ENCODE data around the gene OPCML. TPM values are rescaled to one million over a fixed set of nuclear protein-coding genes. Genes with fewer than 3 reads are reported as not detected.

The OPCML gene
- total RNA-seq, 1 donor from 2014 or later = 0.10 TPM

- no peak for DNase-seq (ENCODE audit: low spot score)
Measured at GRCh38 chr11:132792341-132793140, 739.8 kb downstream of the OPCML start.

DNA sequence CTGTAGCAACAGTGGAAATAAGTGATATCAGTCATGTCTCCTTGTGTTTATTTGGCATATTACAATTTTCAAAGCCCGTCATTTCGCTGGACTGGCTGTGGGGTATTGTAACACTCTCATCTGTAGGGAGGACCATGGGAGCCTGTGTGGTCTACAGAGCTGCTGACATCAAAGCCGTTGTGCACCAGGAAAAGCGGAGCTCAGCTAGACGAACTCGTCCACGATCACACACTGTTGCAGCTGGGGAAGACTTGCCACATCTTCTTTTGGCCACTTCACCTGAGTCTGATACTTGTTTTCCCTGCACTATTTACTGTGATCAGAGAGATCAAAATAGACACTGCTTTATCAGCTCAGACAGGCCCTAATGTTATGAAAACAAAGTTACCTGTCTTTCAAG is 741.3 kb downstream of the OPCML start:
- DNase-seq (ENCODE audit: low spot score) = no peak

- no peak for DNase-seq (ENCODE audit: low spot score)
Measured at GRCh38 chr11:132790466-132790865, 741.8 kb downstream of the OPCML start.

DNA sequence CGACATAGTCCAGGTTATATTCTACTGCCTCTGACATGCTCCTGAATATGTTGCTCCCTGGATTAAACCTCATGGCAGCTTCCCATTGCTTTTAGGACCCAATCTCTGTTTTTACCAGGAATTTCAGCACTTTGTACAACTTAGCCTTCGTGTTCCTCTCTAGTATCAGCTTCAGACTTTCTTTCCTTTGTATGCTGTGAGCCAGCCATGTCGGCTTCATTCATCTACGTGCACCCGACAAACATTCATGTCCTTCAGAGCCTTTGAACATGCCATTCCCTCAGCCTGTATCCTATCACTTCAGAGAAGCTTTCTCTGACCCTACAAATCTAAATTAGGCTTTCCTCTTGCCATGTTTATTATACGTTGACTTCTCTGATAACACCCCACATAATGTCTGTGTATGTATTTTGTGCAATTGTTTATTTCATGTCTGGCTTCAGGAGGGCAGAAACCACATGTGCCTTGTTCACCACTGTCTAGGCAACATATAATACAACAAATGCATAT is 743.4 kb downstream of the OPCML start:
- no peak for DNase-seq (ENCODE audit: low spot score)

- DNase-seq (ENCODE audit: low spot score) = no peak
Measured at GRCh38 chr11:132785878-132786277, 746.4 kb downstream of the OPCML start.

DNA sequence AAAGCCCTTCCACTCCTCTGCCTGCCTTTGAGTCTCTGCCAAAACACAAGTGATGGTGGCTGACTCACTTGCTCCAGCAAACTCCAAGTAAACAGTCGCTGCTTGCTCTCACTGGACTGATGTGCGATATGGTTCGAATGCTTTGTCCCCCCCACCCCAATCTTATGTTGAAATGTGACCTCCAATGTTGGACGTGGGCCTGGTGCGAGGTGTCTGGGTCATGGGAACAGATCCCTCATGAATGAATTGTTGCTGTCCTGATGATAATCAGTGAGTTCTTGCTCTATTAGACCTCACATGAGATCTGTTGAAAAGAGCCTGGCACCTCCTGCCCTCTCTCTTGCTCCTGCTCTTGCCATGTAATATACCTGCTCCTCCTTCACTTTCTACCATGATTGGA is 747.9 kb downstream of the OPCML start:
- DNase-seq (ENCODE audit: low spot score) = no peak

DNA sequence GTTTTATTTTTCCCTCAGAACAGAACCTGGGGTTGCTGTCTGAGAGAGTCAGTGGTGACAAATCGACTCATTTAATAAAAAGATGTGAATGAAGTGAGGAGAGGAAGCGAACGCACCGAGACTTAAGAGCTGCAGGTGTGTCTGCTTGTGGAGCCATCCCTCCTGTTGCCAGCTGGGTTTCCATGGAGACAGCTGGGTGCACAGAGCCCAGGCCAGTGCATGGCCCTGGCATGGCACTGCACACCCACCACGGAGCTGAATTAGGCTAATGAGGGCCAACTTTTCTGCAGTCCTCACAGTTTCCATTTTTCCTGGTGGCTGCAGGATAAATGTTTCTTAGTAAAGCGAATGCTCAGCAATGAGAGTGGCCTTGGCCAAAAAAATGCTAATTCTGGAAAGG is 750.2 kb downstream of the OPCML start:
- no peak for DNase-seq (ENCODE audit: low spot score)

DNA sequence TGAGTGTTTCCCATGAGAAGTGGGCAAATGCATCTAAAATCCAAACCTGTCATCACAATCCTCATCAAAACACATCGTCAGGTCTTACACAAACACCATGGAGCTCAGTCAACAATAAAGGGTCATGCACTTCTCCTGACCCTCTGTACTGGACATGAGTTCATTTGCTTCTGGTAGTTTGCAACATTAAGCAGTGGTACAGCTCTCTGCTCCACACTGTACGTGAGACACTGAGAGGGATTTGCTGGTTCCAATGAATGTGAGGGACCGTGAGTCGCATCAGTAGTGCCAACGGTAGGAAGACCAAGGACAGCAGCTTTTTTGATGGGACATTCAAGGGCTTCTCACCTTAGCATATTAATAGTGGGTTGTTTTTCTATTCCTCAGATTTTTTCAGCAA is 752.3 kb downstream of the OPCML start:
- DNase-seq (ENCODE audit: low spot score) = no peak

- DNase-seq (ENCODE audit: low spot score) = no peak
Measured at GRCh38 chr11:132779497-132779896, 752.8 kb downstream of the OPCML start.

- DNase-seq (ENCODE audit: low spot score) = no peak
Measured at GRCh38 chr11:132777067-132777975, 755.0 kb downstream of the OPCML start.

DNA sequence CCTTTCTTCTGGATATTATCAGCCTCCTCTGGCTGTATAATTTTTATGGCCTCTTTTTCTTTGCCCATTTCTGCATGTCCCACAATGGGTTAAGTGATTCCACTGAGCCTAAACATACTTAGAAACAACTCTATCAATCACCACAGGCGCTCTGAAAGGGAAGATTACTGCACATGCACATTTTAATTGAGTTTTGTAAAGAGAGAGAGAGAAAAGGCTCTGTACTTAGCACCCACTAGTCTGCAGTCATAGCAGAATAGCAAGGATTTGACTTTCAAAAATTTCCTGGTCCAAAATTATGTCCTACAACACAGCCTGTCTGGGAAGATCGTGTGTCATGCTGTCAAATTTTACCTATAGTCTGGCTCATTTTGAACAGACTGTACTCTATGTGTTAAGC is 758.5 kb downstream of the OPCML start:
- DNase-seq (ENCODE audit: low spot score) = no peak

DNA sequence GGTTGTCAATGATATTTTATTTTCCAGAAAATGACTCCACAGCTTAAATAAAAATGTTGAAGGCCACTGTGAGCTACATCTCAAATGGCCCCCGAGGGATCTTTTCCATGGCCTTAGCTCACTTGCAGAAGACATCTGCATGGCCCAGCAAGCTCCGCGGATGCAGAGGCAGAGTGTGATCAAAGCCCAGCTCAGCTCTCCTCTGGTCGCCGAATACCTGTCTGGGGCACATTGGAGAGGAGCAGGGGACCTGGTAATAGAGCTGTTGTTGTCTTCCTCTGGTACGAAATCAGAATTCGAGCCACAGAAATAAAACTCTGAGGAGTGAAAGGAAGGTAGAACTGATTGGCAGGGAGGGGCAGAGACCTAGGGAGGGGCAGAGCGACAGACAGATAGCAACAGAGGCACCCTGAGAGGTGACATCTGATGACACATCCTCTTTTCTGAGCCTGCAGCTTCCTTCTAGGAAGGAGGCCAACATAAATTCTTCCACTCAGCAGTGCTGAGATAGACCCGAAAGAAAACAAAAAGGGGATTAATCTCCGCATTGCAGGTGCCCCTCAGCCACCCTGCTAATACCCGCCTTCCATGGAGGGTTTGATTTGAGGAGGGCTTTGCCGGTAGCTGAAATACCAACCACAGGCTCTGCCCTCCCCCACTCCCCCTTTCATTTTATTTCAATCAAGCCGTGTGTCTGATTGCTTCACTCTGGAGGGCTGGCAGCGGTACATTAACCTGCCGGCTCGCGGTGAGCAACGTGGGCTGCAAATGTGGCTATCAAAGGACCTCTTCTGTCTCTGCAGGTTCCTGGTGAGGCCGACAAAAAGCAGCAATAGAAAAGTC is 759.4 kb downstream of the OPCML start:
- DNase-seq (ENCODE audit: low spot score) = no peak

- DNase-seq (ENCODE audit: low spot score) = no peak
Measured at GRCh38 chr11:132771746-132772145, 760.6 kb downstream of the OPCML start.

DNA sequence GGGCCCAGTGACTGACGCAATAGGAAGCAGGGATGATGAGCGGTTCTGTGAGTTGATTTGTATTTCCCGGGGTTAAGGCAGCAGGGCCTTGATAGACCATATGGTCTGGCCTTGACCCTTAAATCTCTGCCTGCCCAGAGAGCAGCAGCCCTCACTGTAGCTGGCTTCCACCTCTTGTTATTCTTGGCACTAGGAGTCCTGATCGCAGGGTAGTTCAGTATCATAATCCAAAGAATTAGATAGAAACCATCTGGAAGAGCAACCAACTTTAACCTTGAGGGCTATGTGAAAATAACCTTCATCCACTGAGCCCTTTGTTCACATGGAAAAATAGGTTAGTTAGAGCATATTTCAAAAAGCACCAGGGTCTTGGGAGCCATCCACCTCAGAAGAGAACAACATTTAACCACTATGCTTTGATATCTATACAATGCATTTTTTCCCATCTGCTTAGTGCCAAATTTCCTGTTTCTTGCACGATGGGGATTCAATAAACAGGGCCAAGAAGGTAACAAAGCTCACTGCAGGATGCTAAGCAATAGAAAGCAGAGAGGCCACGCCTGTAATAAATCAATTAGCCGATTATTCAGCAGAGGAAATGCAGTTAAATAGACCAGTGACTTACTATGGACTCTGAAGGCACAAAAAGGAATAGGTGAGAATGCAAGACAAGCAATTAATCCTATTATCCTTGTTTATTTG is 761.3 kb downstream of the OPCML start:
- no peak for DNase-seq (ENCODE audit: low spot score)

DNA sequence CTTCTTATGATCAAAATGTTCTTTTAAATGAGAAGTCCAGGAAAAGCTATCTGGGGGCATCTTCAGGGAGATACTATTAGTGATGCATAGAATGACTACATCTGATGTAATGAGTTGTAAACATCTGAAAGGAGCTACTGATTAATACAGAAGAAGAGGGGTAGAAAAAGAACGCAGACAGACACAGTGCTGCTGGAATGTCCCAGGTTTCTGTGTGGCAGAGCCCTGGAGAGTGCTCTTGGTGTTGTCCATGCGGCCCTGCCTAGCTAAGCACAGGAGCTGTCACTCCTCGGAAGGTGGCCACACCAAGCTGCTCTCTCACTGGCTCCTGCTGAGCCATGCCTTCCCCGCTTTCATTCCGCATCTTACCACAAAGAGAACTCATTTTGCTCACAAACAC is 768.8 kb downstream of the OPCML start:
- DNase-seq (ENCODE audit: low spot score) = no peak

DNA sequence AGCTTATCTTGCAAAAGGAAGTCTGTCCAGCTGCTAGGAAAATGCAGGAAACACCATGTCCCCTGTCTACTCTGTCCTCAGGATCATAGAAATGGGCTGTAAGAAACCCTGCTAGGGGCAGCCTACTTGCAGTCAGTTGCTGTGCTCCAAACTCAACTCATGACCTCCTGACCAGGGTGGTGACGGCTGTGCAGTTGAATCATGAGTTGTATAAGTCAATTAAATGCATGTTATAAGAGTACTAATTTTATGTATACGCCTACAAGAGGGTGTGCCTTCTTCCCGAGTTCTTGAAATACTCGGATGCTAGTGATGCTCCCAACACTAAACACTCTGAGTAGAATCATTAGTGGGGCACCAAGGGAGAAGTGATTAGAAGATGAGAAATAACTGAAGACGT is 776.4 kb downstream of the OPCML start:
- DNase-seq (ENCODE audit: low spot score) = no peak

GRCh38 chr11:132751516-132752250 is 780.6 kb downstream of the OPCML start:
- no peak for DNase-seq (ENCODE audit: low spot score)

DNA sequence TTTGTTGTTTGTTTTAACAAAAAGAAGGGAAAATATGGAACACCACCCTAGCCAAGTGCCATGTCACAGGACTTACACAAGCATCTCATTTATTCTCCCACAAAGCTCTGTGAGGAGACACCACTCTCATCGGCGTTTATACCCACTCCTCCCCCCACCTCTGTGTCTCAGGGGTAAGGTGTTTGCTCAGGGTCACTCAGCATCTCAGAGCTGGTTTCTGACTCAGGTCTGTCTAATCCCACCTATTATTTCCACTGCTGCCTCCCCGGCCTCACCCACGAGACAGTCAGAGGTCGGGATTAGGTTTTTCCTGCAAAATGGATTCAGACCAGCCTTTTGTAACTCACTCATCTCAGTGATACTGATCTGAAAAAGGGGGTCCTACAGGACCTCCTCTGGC is 786.0 kb downstream of the OPCML start:
- no peak for DNase-seq (ENCODE audit: low spot score)

DNA sequence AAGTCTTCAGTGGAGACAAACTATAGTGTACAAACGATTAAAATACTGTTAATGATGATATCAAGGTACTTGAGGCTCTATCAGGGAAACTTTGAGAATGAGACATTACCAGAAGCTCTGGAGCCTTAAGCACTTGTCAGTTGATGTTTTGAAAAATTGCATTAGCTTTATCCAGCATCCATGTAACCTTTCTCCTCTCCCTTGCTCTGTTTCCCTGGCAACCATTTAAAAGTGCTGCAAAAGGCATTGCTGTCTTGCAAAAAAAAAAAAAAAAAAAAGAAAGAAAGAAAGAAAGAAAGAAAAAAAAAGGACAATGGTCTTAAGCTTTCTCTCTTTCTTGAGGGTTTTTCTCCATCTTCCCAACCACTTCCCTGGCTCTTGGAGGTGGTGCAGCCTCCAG is 787.0 kb downstream of the OPCML start:
- no peak for DNase-seq (ENCODE audit: low spot score)

- DNase-seq (ENCODE audit: low spot score) = no peak
Measured at GRCh38 chr11:132744771-132745170, 787.5 kb downstream of the OPCML start.

DNA sequence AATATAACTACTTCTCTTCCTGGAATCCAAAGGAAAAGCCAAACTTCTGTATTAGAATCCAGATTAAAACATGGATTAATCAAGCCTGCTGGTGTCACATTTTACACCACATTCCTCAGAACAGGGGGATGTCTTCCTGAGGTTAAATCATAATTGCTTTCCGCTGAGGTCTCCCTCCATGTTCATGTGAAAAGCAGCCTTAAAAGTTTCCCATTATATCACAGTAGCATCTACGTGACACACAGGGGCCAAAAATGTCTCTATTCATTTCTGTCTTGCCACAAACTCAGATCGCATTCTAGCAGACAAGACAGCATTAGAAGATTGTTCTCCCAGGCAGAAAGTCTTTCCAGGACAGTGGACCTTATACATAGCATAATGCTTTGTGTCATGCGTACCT is 788.7 kb downstream of the OPCML start:
- DNase-seq (ENCODE audit: low spot score) = no peak
